Measurements from ENCODE around the gene PPP1R15A. TPM values are rescaled to one million over a fixed set of nuclear protein-coding genes. Genes with fewer than 3 reads are reported as not detected.

PPP1R15A gene
- total RNA-seq, 1 experiment from 2014 or later: 12.5 TPM

Other genes with a start within 250 kb of the PPP1R15A start
- gene DBP, start 235.0 kb upstream of the PPP1R15A start, total RNA-seq (2014; rRNA removed; shearing (Covaris generic)): 23.9 and 24.4 TPM in 2 replicates
- gene CA11, start 226.2 kb upstream of the PPP1R15A start, total RNA-seq (2014; rRNA removed; shearing (Covaris generic)): 10.7 and 11.8 TPM in 2 replicates
- 151 and 155 TPM in 2 replicates for gene NTN5, start 199.4 kb upstream of the PPP1R15A start, total RNA-seq (2014; rRNA removed; shearing (Covaris generic))
- gene FUT2, start 176.4 kb upstream of the PPP1R15A start, total RNA-seq (2014; rRNA removed; shearing (Covaris generic)): 0.08 and 0.30 TPM in 2 replicates
- gene MAMSTR, start 152.7 kb upstream of the PPP1R15A start, total RNA-seq (2014; rRNA removed; shearing (Covaris generic)): 19.5 and 24.5 TPM in 2 replicates
- 0.99 and 1.5 TPM in 2 replicates for gene RASIP1, start 131.8 kb upstream of the PPP1R15A start, total RNA-seq (2014; rRNA removed; shearing (Covaris generic))
- not detected in 2 replicates for gene IZUMO1, start 125.5 kb upstream of the PPP1R15A start, total RNA-seq (2014; rRNA removed; shearing (Covaris generic))
- not detected in 2 replicates for gene FUT1, start 119.8 kb upstream of the PPP1R15A start, total RNA-seq (2014; rRNA removed; shearing (Covaris generic))
- not detected in 2 replicates for gene FGF21, start 116.9 kb upstream of the PPP1R15A start, total RNA-seq (2014; rRNA removed; shearing (Covaris generic))
- gene BCAT2, start 61.4 kb upstream of the PPP1R15A start, total RNA-seq (2014; rRNA removed; shearing (Covaris generic)): 31.7 and 36.0 TPM in 2 replicates
- not detected in 2 replicates for gene HSD17B14, start 35.9 kb upstream of the PPP1R15A start, total RNA-seq (2014; rRNA removed; shearing (Covaris generic))
- 19.3 and 26.6 TPM in 2 replicates for gene PLEKHA4, start 3.8 kb upstream of the PPP1R15A start, total RNA-seq (2014; rRNA removed; shearing (Covaris generic))
- not detected in 2 replicates for gene TULP2, start 26.3 kb downstream of the PPP1R15A start, total RNA-seq (2014; rRNA removed; shearing (Covaris generic))
- gene NUCB1, start 27.9 kb downstream of the PPP1R15A start, total RNA-seq (2014; rRNA removed; shearing (Covaris generic)): 91.2 and 97.1 TPM in 2 replicates
- gene DHDH, start 61.3 kb downstream of the PPP1R15A start, total RNA-seq (2014; rRNA removed; shearing (Covaris generic)): not detected in 2 replicates
- 49.1 and 56.9 TPM in 2 replicates for gene BAX, start 82.5 kb downstream of the PPP1R15A start, total RNA-seq (2014; rRNA removed; shearing (Covaris generic))
- gene FTL, start 92.9 kb downstream of the PPP1R15A start, total RNA-seq (2014; rRNA removed; shearing (Covaris generic)): 1,133 and 1,259 TPM in 2 replicates
- 38.9 and 42.8 TPM in 2 replicates for gene GYS1, start 120.9 kb downstream of the PPP1R15A start, total RNA-seq (2014; rRNA removed; shearing (Covaris generic))
- 139 and 152 TPM in 2 replicates for gene RUVBL2, start 121.5 kb downstream of the PPP1R15A start, total RNA-seq (2014; rRNA removed; shearing (Covaris generic))
- gene LHB, start 144.7 kb downstream of the PPP1R15A start, total RNA-seq (2014; rRNA removed; shearing (Covaris generic)): not detected in 2 replicates
- not detected in 2 replicates for gene CGB3, start 151.9 kb downstream of the PPP1R15A start, total RNA-seq (2014; rRNA removed; shearing (Covaris generic))
- gene CGB2, start 159.5 kb downstream of the PPP1R15A start, total RNA-seq (2014; rRNA removed; shearing (Covaris generic)): not detected in 2 replicates
- not detected in 2 replicates for gene CGB1, start 164.5 kb downstream of the PPP1R15A start, total RNA-seq (2014; rRNA removed; shearing (Covaris generic))
- not detected in 2 replicates for gene CGB5, start 171.4 kb downstream of the PPP1R15A start, total RNA-seq (2014; rRNA removed; shearing (Covaris generic))
- not detected in 2 replicates for gene CGB8, start 176.7 kb downstream of the PPP1R15A start, total RNA-seq (2014; rRNA removed; shearing (Covaris generic))
- not detected in 2 replicates for gene CGB7, start 185.3 kb downstream of the PPP1R15A start, total RNA-seq (2014; rRNA removed; shearing (Covaris generic))
- not detected in 2 replicates for gene NTF4, start 192.4 kb downstream of the PPP1R15A start, total RNA-seq (2014; rRNA removed; shearing (Covaris generic))
- gene KCNA7, start 200.3 kb downstream of the PPP1R15A start, total RNA-seq (2014; rRNA removed; shearing (Covaris generic)): not detected in 2 replicates
- 241 and 253 TPM in 2 replicates for gene SNRNP70, start 213.0 kb downstream of the PPP1R15A start, total RNA-seq (2014; rRNA removed; shearing (Covaris generic))
- 4.1 and 5.0 TPM in 2 replicates for gene LIN7B, start 241.9 kb downstream of the PPP1R15A start, total RNA-seq (2014; rRNA removed; shearing (Covaris generic))
- gene C19orf73, start 246.7 kb downstream of the PPP1R15A start, total RNA-seq (2014; rRNA removed; shearing (Covaris generic)): 0.99 and 1.7 TPM in 2 replicates
- gene PPFIA3, start 247.1 kb downstream of the PPP1R15A start, total RNA-seq (2014; rRNA removed; shearing (Covaris generic)): 20.8 and 27.1 TPM in 2 replicates

Data from SJCRH30 (cell line).